HEK293 (cell line): ENCODE measurements around the gene ETNK1.

ENCODE experiments used
- CTCF ChIA-PET: fragments of 350-600 bp; formaldehyde crosslinking; extraction: SDS; loops from one replicate; lab custom pipeline; 2021; ENCODE audit warnings: antibody characterized with exemption; lab: Yijun Ruan, JAX
- POLR2A ChIA-PET: fragments of 300-600 bp; formaldehyde crosslinking; extraction: SDS; loops from one replicate; lab custom pipeline; 2020; ENCODE audit warnings: antibody characterized with exemption, inconsistent platforms; lab: Yijun Ruan, JAX
- H3K27ac ChIP-seq: fragments of 200-500 bp; sonication (Bioruptor generic); 2 replicates; pipeline ENCODE4 v1.5.1; 2014; ENCODE audit warnings: low read depth, low read length, control low read depth, inconsistent platforms; ENCODE audit errors: extremely low read depth
- H3K36me3 ChIP-seq, 2 experiments: fragments of 200-500 bp in 1 of 2; sonication (Bioruptor generic) in 1 of 2; 1 replicate in 1 of 2; 2 replicates in 1 of 2; pipeline ENCODE4 v1.5.1; 2014 to 2017; ENCODE audit warnings: inconsistent platforms in 2 of 2, low read length in 2 of 2; ENCODE audit not compliant: control insufficient read depth in 2 of 2, insufficient read depth in 1 of 2
- H3K4me1 ChIP-seq: fragments of 200-500 bp; sonication (Bioruptor generic); 2 replicates; pipeline ENCODE4 v1.5.1; 2014; ENCODE audit warnings: mild to moderate bottlenecking, low read length, inconsistent platforms; ENCODE audit not compliant: control insufficient read depth, insufficient read depth
- H3K4me3 ChIP-seq: 2 replicates; pipeline ENCODE4 v1.5.1; 2011; ENCODE audit warnings: low read depth, mild to moderate bottlenecking, control low read depth, low read length, moderate library complexity
- H3K9me3 ChIP-seq: fragments of 200-500 bp; sonication (Bioruptor generic); 2 replicates; pipeline ENCODE4 v1.5.1; 2014; ENCODE audit warnings: low read depth, low read length, inconsistent platforms; ENCODE audit not compliant: control insufficient read depth, insufficient read depth
- HOXC10 ChIP-seq: sonication (generic); formaldehyde crosslinking; IDR thresholded peaks from 2 replicates; pipeline ENCODE4 v1.8.1; 2023; ENCODE audit warnings: mild to moderate bottlenecking, missing genetic modification reagents
- KLF8 ChIP-seq: fragments of 450-650 bp; formaldehyde crosslinking; IDR thresholded peaks from 2 replicates; pipeline ENCODE4 v1.5.1; 2016; ENCODE audit warnings: missing biosample characterization, missing genetic modification characterization
- WT1 ChIP-seq: fragments of 450-650 bp; formaldehyde crosslinking; IDR thresholded peaks from 2 replicates; pipeline ENCODE4 v1.5.1; 2016; ENCODE audit warnings: missing biosample characterization, missing genetic modification characterization
- ZBTB7A ChIP-seq: fragments of 450-650 bp; formaldehyde crosslinking; IDR thresholded peaks from 2 replicates; pipeline ENCODE4 v1.5.1; 2016; ENCODE audit warnings: low read depth, missing biosample characterization, missing genetic modification characterization
- ZNF148 ChIP-seq: fragments of 450-650 bp; formaldehyde crosslinking; IDR thresholded peaks from 2 replicates; pipeline ENCODE4 v1.5.0; 2017; ENCODE audit warnings: missing biosample characterization, missing genetic modification characterization, borderline replicate concordance
- ZNF416 ChIP-seq: fragments of 450-650 bp; formaldehyde crosslinking; IDR thresholded peaks from 2 replicates; pipeline ENCODE4 v1.5.1; 2016; ENCODE audit warnings: missing biosample characterization, missing genetic modification characterization
- ZNF529 ChIP-seq: fragments of 450-650 bp; formaldehyde crosslinking; IDR thresholded peaks from 2 replicates; pipeline ENCODE4 v1.5.1; 2017; ENCODE audit warnings: missing genetic modification characterization, missing biosample characterization; ENCODE audit not compliant: insufficient replicate concordance
- ZNF548 ChIP-seq: fragments of 450-650 bp; formaldehyde crosslinking; IDR thresholded peaks from 2 replicates; pipeline ENCODE4 v1.5.1; 2016; ENCODE audit warnings: missing biosample characterization, missing genetic modification characterization
- ZNF580 ChIP-seq: fragments of 450-650 bp; formaldehyde crosslinking; IDR thresholded peaks from 2 replicates; pipeline ENCODE4 v1.5.1; 2016; ENCODE audit warnings: missing biosample characterization, missing genetic modification characterization
- ZNF621 ChIP-seq: fragments of 450-650 bp; formaldehyde crosslinking; IDR thresholded peaks from 2 replicates; pipeline ENCODE4 v1.5.1; 2017; ENCODE audit warnings: missing biosample characterization, missing genetic modification characterization
- ZNF654 ChIP-seq: fragments of 450-650 bp; formaldehyde crosslinking; IDR thresholded peaks from 2 replicates; pipeline ENCODE4 v1.5.1; 2016; ENCODE audit warnings: low read depth, missing biosample characterization, missing genetic modification characterization
- ZNF830 ChIP-seq: fragments of 450-650 bp; IDR thresholded peaks from 2 replicates; pipeline ENCODE4 v1.5.0; 2018; ENCODE audit warnings: missing biosample characterization, missing genetic modification characterization, low read depth, mild to moderate bottlenecking, moderate library complexity
- TF ChIP-seq, protein P1 (sequence below): fragments of 450-650 bp; formaldehyde crosslinking; IDR thresholded peaks from 2 replicates; pipeline ENCODE4; 2016; ENCODE audit warnings: missing biosample characterization, missing genetic modification characterization
- TF ChIP-seq, protein P2 (sequence below): fragments of 450-650 bp; formaldehyde crosslinking; conservative IDR thresholded peaks from 2 replicates; pipeline ENCODE4 v1.5.1; 2016; ENCODE audit warnings: low read depth, missing biosample characterization, missing genetic modification characterization

The ETNK1 gene

GRCh38 chr12:22684140-22685118, 59.5 kb downstream of the ETNK1 start:
- Histone ChIP-seq H3K4me3 (no peak overlapping the region), H3K27ac (no peak overlapping the region), H3K36me3 (peaks cover 14 to 30% of the 10 kb centered on the region in 2 experiments), H3K9me3 (no peaks in the 10 kb centered on the region), H3K4me1 (no peaks in the 10 kb centered on the region)
- CTCF ChIA-PET = interaction anchor here (0.6 to 1.2 kb wide), 14 partner anchors 9 to 1810 kb away, joined by 3 to 5 read pairs (median 3); partner anchors contain the start of gene ETNK1
- POLR2A ChIA-PET = no interaction called here
- TF ChIP-seq, protein P1, sequence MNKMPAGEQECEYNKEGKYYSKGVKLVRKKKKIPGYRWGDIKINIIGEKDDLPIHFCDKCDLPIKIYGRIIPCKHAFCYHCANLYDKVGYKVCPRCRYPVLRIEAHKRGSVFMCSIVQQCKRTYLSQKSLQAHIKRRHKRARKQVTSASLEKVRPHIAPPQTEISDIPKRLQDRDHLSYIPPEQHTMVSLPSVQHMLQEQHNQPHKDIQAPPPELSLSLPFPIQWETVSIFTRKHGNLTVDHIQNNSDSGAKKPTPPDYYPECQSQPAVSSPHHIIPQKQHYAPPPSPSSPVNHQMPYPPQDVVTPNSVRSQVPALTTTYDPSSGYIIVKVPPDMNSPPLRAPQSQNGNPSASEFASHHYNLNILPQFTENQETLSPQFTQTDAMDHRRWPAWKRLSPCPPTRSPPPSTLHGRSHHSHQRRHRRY (tag by site-specific recombination) = no peak
- TF ChIP-seq ZNF654 (tag by site-specific recombination) = peak; percentile 48

DNA sequence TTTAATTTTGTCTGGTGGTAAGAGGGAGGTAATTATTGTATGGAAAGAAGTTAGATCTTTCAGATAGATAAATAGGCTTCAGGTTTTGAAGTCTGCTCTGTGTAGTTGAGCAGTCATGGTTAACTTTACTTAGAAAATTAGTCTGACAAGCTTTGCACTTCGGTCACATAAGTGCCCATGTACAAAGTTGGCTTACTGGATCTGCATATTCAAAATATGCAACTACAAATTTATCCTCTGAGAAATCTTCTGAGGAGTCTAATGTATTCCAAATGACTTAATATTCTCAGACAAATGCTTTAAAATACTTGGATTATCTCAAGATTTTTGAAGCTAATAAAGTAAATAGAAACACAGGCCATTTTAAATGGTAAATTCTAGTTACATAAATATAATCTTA, 61.2 kb downstream of the ETNK1 start:
- Histone ChIP-seq H3K4me1 (no peaks in the 10 kb centered on the region), H3K27ac (no peak overlapping the region), H3K4me3 (no peak overlapping the region), H3K36me3 (peaks cover 10 to 21% of the 10 kb centered on the region in 2 experiments; a peak in 2 of 3 replicates), H3K9me3 (no peaks in the 10 kb centered on the region)
- ChIA-PET CTCF (interaction anchor here (0.6 to 0.9 kb wide), 2 partner anchors 57 to 237 kb away, joined by 3 read pairs; no protein-coding TSS in a partner anchor), POLR2A (no interaction called here)
- TF ChIP-seq ZNF621 (no peak), ZNF148 (tag by site-specific recombination) (no peak), ZNF529 (tag by site-specific recombination) (no peak), ZNF416 (tag by site-specific recombination) (no peak), KLF8 (tag by site-specific recombination) (no peak)
- TF ChIP-seq, protein P2, sequence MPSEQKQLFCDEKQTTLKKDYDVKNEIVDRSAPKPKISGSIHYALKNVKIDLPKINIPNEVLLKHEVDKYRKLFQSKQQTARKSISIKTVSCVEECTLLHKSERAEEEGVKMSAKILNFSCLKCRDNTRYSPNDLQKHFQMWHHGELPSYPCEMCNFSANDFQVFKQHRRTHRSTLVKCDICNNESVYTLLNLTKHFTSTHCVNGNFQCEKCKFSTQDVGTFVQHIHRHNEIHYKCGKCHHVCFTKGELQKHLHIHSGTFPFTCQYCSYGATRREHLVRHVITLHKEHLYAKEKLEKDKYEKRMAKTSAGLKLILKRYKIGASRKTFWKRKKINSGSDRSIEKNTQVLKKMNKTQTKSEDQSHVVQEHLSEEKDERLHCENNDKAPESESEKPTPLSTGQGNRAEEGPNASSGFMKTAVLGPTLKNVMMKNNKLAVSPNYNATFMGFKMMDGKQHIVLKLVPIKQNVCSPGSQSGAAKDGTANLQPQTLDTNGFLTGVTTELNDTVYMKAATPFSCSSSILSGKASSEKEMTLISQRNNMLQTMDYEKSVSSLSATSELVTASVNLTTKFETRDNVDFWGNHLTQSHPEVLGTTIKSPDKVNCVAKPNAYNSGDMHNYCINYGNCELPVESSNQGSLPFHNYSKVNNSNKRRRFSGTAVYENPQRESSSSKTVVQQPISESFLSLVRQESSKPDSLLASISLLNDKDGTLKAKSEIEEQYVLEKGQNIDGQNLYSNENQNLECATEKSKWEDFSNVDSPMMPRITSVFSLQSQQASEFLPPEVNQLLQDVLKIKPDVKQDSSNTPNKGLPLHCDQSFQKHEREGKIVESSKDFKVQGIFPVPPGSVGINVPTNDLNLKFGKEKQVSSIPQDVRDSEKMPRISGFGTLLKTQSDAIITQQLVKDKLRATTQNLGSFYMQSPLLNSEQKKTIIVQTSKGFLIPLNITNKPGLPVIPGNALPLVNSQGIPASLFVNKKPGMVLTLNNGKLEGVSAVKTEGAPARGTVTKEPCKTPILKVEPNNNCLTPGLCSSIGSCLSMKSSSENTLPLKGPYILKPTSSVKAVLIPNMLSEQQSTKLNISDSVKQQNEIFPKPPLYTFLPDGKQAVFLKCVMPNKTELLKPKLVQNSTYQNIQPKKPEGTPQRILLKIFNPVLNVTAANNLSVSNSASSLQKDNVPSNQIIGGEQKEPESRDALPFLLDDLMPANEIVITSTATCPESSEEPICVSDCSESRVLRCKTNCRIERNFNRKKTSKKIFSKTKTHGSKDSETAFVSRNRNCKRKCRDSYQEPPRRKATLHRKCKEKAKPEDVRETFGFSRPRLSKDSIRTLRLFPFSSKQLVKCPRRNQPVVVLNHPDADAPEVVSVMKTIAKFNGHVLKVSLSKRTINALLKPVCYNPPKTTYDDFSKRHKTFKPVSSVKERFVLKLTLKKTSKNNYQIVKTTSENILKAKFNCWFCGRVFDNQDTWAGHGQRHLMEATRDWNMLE (tag by site-specific recombination) = no peak

- H3K27ac ChIP-seq = no peak overlapping the region
- H3K9me3 ChIP-seq = no peaks in the 10 kb centered on the region
- H3K4me1 ChIP-seq = no peaks in the 10 kb centered on the region
- no peak for TF ChIP-seq WT1 (tag by site-specific recombination)
- TF ChIP-seq ZBTB7A (tag by site-specific recombination) = no peak
- no peak for TF ChIP-seq ZNF548
- TF ChIP-seq ZNF580 (tag by site-specific recombination) = no peak
- no peak for TF ChIP-seq ZNF830 (tag by site-specific recombination)
- no peak for TF ChIP-seq HOXC10 (CRISPR knock-in tag)
- TF ChIP-seq ZNF654 (tag by site-specific recombination) = no peak
- TF ChIP-seq ZNF416 (tag by site-specific recombination) = no peak
- peaks cover 10 to 19% of the 10 kb centered on the region in 2 experiments; a peak in 2 of 3 replicates for H3K36me3 ChIP-seq
- ChIA-PET POLR2A (no interaction called here), CTCF (interaction anchor here (0.6 to 1.2 kb wide), 2 partner anchors 26 to 310 kb away, joined by 3 to 4 read pairs; no protein-coding TSS in a partner anchor)
- no peak overlapping the region for H3K4me3 ChIP-seq
Measured at GRCh38 chr12:22687361-22688076, 62.5 kb downstream of the ETNK1 start.
